DOHH2 (cell line): ENCODE measurements around the gene CCR6.

Experiments
- H3F3A ChIP-seq: fragments of 200-600 bp; sonication (generic), shearing (Covaris generic); 2 replicates; pipeline ENCODE4 v1.6.0; 2016; ENCODE audit warnings: antibody characterized with exemption, mild to moderate bottlenecking; ENCODE audit not compliant: control insufficient read depth, insufficient read depth
- H3K27ac ChIP-seq: fragments of 200-600 bp; sonication (generic); 2 replicates; pipeline ENCODE4 v1.5.1; 2014; ENCODE audit warnings: low read depth, mild to moderate bottlenecking, low read length, moderate library complexity
- H3K27me3 ChIP-seq: fragments of 200-600 bp; sonication (generic); 2 replicates; pipeline ENCODE4 v1.6.1; 2014; ENCODE audit warnings: mild to moderate bottlenecking, low read length, mixed read lengths; ENCODE audit not compliant: control insufficient read depth
- H3K36me3 ChIP-seq: fragments of 200-600 bp; sonication (generic); 2 replicates; pipeline ENCODE4 v1.6.1; 2014; ENCODE audit warnings: mild to moderate bottlenecking, low read length, moderate library complexity, mixed read lengths; ENCODE audit not compliant: control insufficient read depth
- H3K4me1 ChIP-seq: fragments of 200-600 bp; sonication (generic); 2 replicates; pipeline ENCODE4 v1.6.1; 2014; ENCODE audit warnings: mild to moderate bottlenecking, low read length, mixed read lengths; ENCODE audit not compliant: control insufficient read depth
- H3K4me2 ChIP-seq: fragments of 200-600 bp; sonication (generic); 2 replicates; pipeline ENCODE4 v1.6.0; 2014; ENCODE audit warnings: mild to moderate bottlenecking, low read length, moderate library complexity
- H3K4me3 ChIP-seq: fragments of 200-600 bp; sonication (generic); 2 replicates; pipeline ENCODE4 v1.5.1; 2014; ENCODE audit warnings: mild to moderate bottlenecking, low read length, mixed read lengths
- H3K79me2 ChIP-seq: fragments of 200-600 bp; sonication (generic); 2 replicates; pipeline ENCODE4 v1.6.1; 2014; ENCODE audit warnings: mild to moderate bottlenecking, low read length, mixed read lengths; ENCODE audit not compliant: control insufficient read depth
- H3K9me2 ChIP-seq: fragments of 200-600 bp; sonication (generic); replicated peaks from 2 replicates; pipeline ENCODE4 v1.6.1; 2014; ENCODE audit warnings: mild to moderate bottlenecking, low read length, mixed read lengths; ENCODE audit not compliant: control insufficient read depth
- H3K9me3 ChIP-seq: fragments of 200-600 bp; sonication (generic); 2 replicates; pipeline ENCODE4 v1.6.1; 2014; ENCODE audit warnings: antibody characterized with exemption, low read length, mixed read lengths; ENCODE audit not compliant: control insufficient read depth, insufficient read depth
- H4K20me1 ChIP-seq: fragments of 200-600 bp; sonication (generic); 2 replicates; pipeline ENCODE4 v1.6.0; 2014; ENCODE audit warnings: low read depth, mild to moderate bottlenecking, antibody characterized with exemption, low read length, moderate library complexity; ENCODE audit not compliant: control insufficient read depth, insufficient read depth
- EZH2phosphoT487 ChIP-seq: fragments of 200-600 bp; sonication (generic); IDR thresholded peaks from 2 replicates; pipeline ENCODE4 v1.6.1; 2017; ENCODE audit warnings: borderline replicate concordance, mild to moderate bottlenecking, antibody characterized with exemption, low read length, moderate library complexity, mixed read lengths
- TF ChIP-seq, protein P1 (sequence below): fragments of 200-600 bp; sonication (generic); IDR thresholded peaks from one replicate; pipeline ENCODE4 v1.5.1; 2014; ENCODE audit warnings: antibody characterized with exemption, mild to moderate bottlenecking, low read depth, low read length; ENCODE audit not compliant: poor library complexity, severe bottlenecking

CCR6 gene

DNA sequence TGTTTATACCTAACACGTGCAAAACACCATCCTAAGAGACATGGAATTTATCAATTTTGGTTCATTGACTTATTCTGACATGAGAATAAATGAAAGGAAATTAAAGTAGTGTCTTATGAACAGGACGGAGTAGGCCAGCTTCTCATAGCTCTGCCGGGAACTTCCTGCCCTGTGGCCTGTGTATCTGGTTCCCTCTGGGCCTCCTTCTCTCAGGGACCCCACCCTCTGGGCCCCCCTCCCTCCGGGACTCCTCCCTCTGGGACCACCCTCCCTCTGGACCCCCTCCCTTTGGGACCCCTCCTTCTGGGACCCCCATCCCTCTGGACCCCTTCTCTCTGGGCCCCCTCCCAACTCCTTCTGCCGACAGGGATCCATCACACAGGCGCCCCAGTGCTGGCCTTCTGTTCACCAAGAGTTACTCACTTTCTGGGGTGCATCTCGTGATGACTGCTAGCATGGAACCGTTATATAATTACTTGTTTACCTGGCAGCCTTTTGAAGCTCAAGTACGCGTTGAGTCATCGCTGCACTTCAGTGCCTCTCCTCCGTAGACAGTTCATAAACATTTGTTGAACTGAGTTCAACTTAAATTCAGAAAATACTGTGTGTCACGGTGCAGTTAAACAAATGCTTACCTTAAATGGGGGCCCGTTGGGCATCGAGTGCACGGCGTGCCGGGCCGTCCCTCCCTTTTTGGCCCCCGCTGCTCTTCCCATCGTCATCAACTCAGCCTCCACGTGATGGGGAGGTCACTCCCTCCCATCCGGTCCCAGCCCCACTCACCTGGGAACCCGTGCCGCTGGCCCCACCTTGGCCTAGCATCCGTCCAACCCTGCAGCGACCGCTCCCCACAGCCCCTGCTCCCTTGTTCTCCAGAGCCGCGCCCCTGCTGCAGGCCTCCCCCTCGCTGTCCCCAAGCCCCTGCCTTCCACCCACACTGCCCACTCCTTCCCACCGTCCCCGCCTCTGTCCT, 8.1 kb downstream of the CCR6 start:
- Histone ChIP-seq H3K9me2 (no peaks in the 10 kb centered on the region), H3K4me1 (peaks cover 16% of the 10 kb centered on the region), H3K9me3 (no peaks in the 10 kb centered on the region), H4K20me1 (no peaks in the 10 kb centered on the region), H3K4me2 (no peak overlapping the region), H3K36me3 (no peaks in the 10 kb centered on the region), H3K79me2 (no peaks in the 10 kb centered on the region), H3K4me3 (no peak overlapping the region), H3F3A (no peaks in the 10 kb centered on the region), H3K27me3 (peaks cover 7% of the 10 kb centered on the region; the same call in 1 of the 2 replicates), H3K27ac (no peak overlapping the region)
- TF ChIP-seq, protein P1, sequence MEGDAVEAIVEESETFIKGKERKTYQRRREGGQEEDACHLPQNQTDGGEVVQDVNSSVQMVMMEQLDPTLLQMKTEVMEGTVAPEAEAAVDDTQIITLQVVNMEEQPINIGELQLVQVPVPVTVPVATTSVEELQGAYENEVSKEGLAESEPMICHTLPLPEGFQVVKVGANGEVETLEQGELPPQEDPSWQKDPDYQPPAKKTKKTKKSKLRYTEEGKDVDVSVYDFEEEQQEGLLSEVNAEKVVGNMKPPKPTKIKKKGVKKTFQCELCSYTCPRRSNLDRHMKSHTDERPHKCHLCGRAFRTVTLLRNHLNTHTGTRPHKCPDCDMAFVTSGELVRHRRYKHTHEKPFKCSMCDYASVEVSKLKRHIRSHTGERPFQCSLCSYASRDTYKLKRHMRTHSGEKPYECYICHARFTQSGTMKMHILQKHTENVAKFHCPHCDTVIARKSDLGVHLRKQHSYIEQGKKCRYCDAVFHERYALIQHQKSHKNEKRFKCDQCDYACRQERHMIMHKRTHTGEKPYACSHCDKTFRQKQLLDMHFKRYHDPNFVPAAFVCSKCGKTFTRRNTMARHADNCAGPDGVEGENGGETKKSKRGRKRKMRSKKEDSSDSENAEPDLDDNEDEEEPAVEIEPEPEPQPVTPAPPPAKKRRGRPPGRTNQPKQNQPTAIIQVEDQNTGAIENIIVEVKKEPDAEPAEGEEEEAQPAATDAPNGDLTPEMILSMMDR: no peak
- no peak for TF ChIP-seq EZH2phosphoT487

DNA sequence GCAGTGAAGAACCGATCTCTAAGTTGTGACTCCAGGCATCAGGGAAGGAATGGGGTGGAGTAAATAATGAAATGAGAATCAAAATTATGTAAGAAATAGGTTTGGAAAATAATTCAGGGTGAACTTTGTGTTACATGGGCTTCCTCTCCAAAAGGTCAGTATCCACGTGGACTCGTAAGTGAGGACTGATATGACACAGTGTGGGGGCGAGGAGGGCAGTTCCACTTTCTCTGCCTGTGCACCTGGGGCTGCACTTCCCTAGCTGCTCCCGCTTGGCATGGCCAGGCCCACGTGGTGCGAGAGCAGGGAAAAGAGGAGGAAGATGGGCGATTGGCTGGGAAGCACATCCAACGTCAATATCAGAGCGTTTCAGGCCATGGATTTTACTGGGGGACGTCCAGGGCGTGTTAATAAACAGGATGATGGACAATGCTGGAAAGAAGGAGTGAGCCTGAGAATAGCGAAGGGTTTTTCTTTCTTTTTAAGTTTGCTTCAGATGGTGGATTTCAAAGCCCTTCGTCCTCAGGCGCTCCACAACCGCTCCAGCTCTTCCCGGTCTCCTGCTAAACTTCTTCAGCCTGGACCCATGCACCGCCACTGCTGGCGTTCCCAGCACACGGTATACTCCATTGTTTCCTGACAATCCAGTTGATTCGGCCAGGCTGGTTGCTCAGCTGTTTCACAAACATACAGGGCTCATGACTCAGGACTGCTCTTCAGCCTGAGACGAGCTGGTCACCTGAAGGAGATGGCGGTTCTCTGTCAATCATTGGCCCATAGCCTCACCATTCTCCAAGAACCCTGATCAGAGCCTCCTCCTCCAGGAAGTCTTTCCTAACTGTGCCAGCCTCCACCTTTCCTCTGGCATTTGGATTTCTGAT, 11.8 kb downstream of the CCR6 start:
- no peak for TF ChIP-seq EZH2phosphoT487
- TF ChIP-seq, protein P1: no peak
- Histone ChIP-seq H3K79me2 (no peaks in the 10 kb centered on the region), H3K4me2 (no peak overlapping the region)

DNA sequence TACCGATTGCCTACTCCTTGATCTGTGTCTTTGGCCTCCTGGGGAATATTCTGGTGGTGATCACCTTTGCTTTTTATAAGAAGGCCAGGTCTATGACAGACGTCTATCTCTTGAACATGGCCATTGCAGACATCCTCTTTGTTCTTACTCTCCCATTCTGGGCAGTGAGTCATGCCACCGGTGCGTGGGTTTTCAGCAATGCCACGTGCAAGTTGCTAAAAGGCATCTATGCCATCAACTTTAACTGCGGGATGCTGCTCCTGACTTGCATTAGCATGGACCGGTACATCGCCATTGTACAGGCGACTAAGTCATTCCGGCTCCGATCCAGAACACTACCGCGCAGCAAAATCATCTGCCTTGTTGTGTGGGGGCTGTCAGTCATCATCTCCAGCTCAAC, 13.5 kb downstream of the CCR6 start:
- Histone ChIP-seq H3K27ac (no peak overlapping the region), H3K4me3 (no peak overlapping the region), H3K4me1 (peaks cover 6% of the 10 kb centered on the region), H3K27me3 (peaks cover 20% of the 10 kb centered on the region), H3K9me2 (no peaks in the 10 kb centered on the region), H3K9me3 (no peaks in the 10 kb centered on the region), H3K79me2 (no peaks in the 10 kb centered on the region), H3F3A (no peaks in the 10 kb centered on the region), H3K36me3 (no peaks in the 10 kb centered on the region), H3K4me2 (no peak overlapping the region), H4K20me1 (no peaks in the 10 kb centered on the region)
- TF ChIP-seq EZH2phosphoT487: no peak
- TF ChIP-seq, protein P1: no peak

More for the DNA sequence above, 11.8 kb downstream of the CCR6 start:
- no peaks in the 10 kb centered on the region for H4K20me1 ChIP-seq
- peaks cover 20% of the 10 kb centered on the region for H3K27me3 ChIP-seq
- peaks cover 8% of the 10 kb centered on the region for H3K4me1 ChIP-seq
- no peak overlapping the region for H3K4me3 ChIP-seq
- no peaks in the 10 kb centered on the region for H3K9me3 ChIP-seq
- H3K9me2 ChIP-seq: no peaks in the 10 kb centered on the region
- H3K36me3 ChIP-seq: no peaks in the 10 kb centered on the region
- no peak overlapping the region for H3K27ac ChIP-seq
- H3F3A ChIP-seq: no peaks in the 10 kb centered on the region
